Endodermal cell (in vitro differentiated cells): ENCODE measurements around the gene LRPAP1. TPM values are rescaled to one million over a fixed set of nuclear protein-coding genes. Genes with fewer than 3 reads are reported as not detected.

Source experiments
- DNase-seq: peaks from one replicate; pipeline ENCODE4 v3.0.0-alpha.2; 2017
- H3K27ac ChIP-seq: 2 replicates; pipeline ENCODE4 v1.5.1; 2013; ENCODE audit warnings: mild to moderate bottlenecking, low read depth, low read length, moderate library complexity
- H3K27me3 ChIP-seq: 2 replicates; pipeline ENCODE4 v1.6.1; 2013; ENCODE audit warnings: mild to moderate bottlenecking, low read length, moderate library complexity; ENCODE audit not compliant: insufficient read depth, control insufficient read depth, poor library complexity, severe bottlenecking
- H3K36me3 ChIP-seq: 2 replicates; pipeline ENCODE4 v1.7.0; 2013; ENCODE audit warnings: mild to moderate bottlenecking, low read length, moderate library complexity; ENCODE audit not compliant: control insufficient read depth, insufficient read depth
- H3K4me1 ChIP-seq: one replicate; pipeline ENCODE4 v1.7.0; 2013; ENCODE audit warnings: low read length; ENCODE audit not compliant: control insufficient read depth, insufficient read depth
- H3K4me3 ChIP-seq: 2 replicates; pipeline ENCODE4 v1.5.1; 2013; ENCODE audit warnings: mild to moderate bottlenecking, low read length, moderate library complexity
- H3K9ac ChIP-seq: 2 replicates; pipeline ENCODE4 v1.6.1; 2013; ENCODE audit warnings: mild to moderate bottlenecking, low read length, moderate library complexity; ENCODE audit not compliant: poor library complexity, severe bottlenecking; ENCODE audit errors: extremely low read depth
- H3K9me3 ChIP-seq: 2 replicates; pipeline ENCODE4 v1.6.1; 2013; ENCODE audit warnings: mild to moderate bottlenecking, low read length, moderate library complexity; ENCODE audit not compliant: control insufficient read depth
- H3K27ac Mint-ChIP-seq: 2 replicates; pipeline ENCODE4 v1.8.0; 2020; ENCODE audit warnings: mixed read lengths
- H3K27me3 Mint-ChIP-seq: 2 replicates; pipeline ENCODE4 v1.8.0; 2021; ENCODE audit warnings: mild to moderate bottlenecking, mixed read lengths; ENCODE audit not compliant: insufficient read depth
- H3K36me3 Mint-ChIP-seq: 2 replicates; pipeline ENCODE4 v1.8.0; 2020; ENCODE audit warnings: low read depth, mixed read lengths
- H3K4me1 Mint-ChIP-seq: 2 replicates; pipeline ENCODE4 v1.8.0; 2020; ENCODE audit warnings: mixed read lengths
- H3K4me3 Mint-ChIP-seq: 2 replicates; pipeline ENCODE4 v1.8.0; 2020; ENCODE audit warnings: mild to moderate bottlenecking, moderate library complexity, mixed read lengths
- H3K9me3 Mint-ChIP-seq: 2 replicates; pipeline ENCODE4 v1.8.0; 2020; ENCODE audit warnings: mild to moderate bottlenecking, mixed read lengths
- CTCF ChIP-seq: fragments of 200-600 bp; sonication (generic); conservative IDR thresholded peaks from 2 replicates; pipeline ENCODE4 v1.5.0; 2021; ENCODE audit warnings: antibody characterized with exemption, mild to moderate bottlenecking
- WGBS, 2 experiments: methylation state at CpG; one replicate each; pipeline versions ENCODE4 v1.1.5 to v1.1.7; 2013; ENCODE audit warnings: missing lambda C conversion rate in 2 of 2, mixed read lengths in 1 of 2; ENCODE audit not compliant: insufficient coverage in 1 of 2, insufficient read length in 1 of 2; 5-methylcytosine and 5-hydroxymethylcytosine counted together
- total RNA-seq, 2 donors: library from RNA; stranded (reverse); fragmentation: NEBNext Ultra II Directional in 1 of 2; extraction: Animal tissue kit (Norgen Biotek cat#: 25700) in 1 of 2; gene quantifications; 2 replicates in 1 of 2; 3 replicates in 1 of 2; pipeline ENCODE4 v1.2.1, GENCODE V29; 2021

The LRPAP1 gene
- total RNA-seq, 2 donors from 2014 or later: 111 to 129 TPM

GRCh38 chr4:3499710-3500109 is 32.5 kb downstream of the LRPAP1 start:
- peaks cover 5% of the 10 kb centered on the region for H3K36me3 ChIP-seq
- Mint-ChIP-seq H3K27me3 (peaks cover 28% of the 10 kb centered on the region), H3K4me1 (no peaks in the 10 kb centered on the region), H3K36me3 (peaks cover 14% of the 10 kb centered on the region), H3K9me3 (no peaks in the 10 kb centered on the region), H3K27ac (no peak overlapping the region), H3K4me3 (no peak overlapping the region)
- no peak overlapping the region for H3K27ac ChIP-seq
- DNase-seq: no peak
- WGBS, 2 experiments: 95 to 100% methylated on average over 3 to 12 of the region's 12 CpGs
- H3K4me3 ChIP-seq: no peak overlapping the region
- H3K4me1 ChIP-seq: peaks cover 2% of the 10 kb centered on the region
- TF ChIP-seq CTCF: no peak
- H3K9ac ChIP-seq: no peak overlapping the region
- no peaks in the 10 kb centered on the region for H3K9me3 ChIP-seq
- no peaks in the 10 kb centered on the region for H3K27me3 ChIP-seq

- Mint-ChIP-seq H3K27me3 (peaks cover 32% of the 10 kb centered on the region), H3K9me3 (no peaks in the 10 kb centered on the region), H3K4me3 (no peak overlapping the region), H3K4me1 (peaks cover 3% of the 10 kb centered on the region), H3K36me3 (peaks cover 12% of the 10 kb centered on the region), H3K27ac (no peak overlapping the region)
- Histone ChIP-seq H3K27ac (no peak overlapping the region), H3K4me3 (no peak overlapping the region), H3K27me3 (no peaks in the 10 kb centered on the region), H3K36me3 (peaks cover 5% of the 10 kb centered on the region), H3K4me1 (peaks cover 9% of the 10 kb centered on the region), H3K9me3 (no peaks in the 10 kb centered on the region), H3K9ac (no peak overlapping the region)
- no peak for TF ChIP-seq CTCF
- WGBS, 2 experiments: 95 to 100% methylated on average over 5 to 20 of the region's 20 CpGs
- no peak for DNase-seq
Measured at GRCh38 chr4:3498901-3499510, 33.2 kb downstream of the LRPAP1 start.

GRCh38 chr4:3498407-3498806 is 33.8 kb downstream of the LRPAP1 start:
- no peaks in the 10 kb centered on the region for H3K9me3 ChIP-seq
- 91 to 100% methylated on average over 3 to 11 of the region's 11 CpGs for WGBS, 2 experiments
- H3K4me1 Mint-ChIP-seq: peaks cover 3% of the 10 kb centered on the region
- H3K27ac ChIP-seq: no peak overlapping the region
- H3K4me3 Mint-ChIP-seq: no peak overlapping the region
- H3K9ac ChIP-seq: no peak overlapping the region
- H3K27me3 ChIP-seq: no peaks in the 10 kb centered on the region
- no peaks in the 10 kb centered on the region for H3K9me3 Mint-ChIP-seq
- H3K4me1 ChIP-seq: peaks cover 12% of the 10 kb centered on the region
- peaks cover 1% of the 10 kb centered on the region for H3K36me3 ChIP-seq
- no peak overlapping the region for H3K4me3 ChIP-seq
- no peak for TF ChIP-seq CTCF
- peaks cover 8% of the 10 kb centered on the region for H3K36me3 Mint-ChIP-seq
- no peak overlapping the region for H3K27ac Mint-ChIP-seq
- no peak for DNase-seq
- H3K27me3 Mint-ChIP-seq: peaks cover 33% of the 10 kb centered on the region
